ENCODE results near the gene LCN10.
A peak's percentile ranks its signal among the peaks of the same experiment; 100 is the strongest.

LCN10 gene

GRCh38 chr9:136748666-136749611, 6.2 kb upstream of the LCN10 start:
- Histone ChIP-seq H3K4me3 (ENCODE audit: insufficient read length, low read depth) (no peak overlapping the region), H3K27me3 (ENCODE audit: insufficient read depth, insufficient read length) (no peaks in the 10 kb centered on the region), H3K9ac (ENCODE audit: insufficient read length, low read depth) (peak overlapping the region; percentile 6), H3K4me1 (ENCODE audit: insufficient read depth, insufficient read length) (peaks cover 12% of the 10 kb centered on the region), H3K9me3 (ENCODE audit: insufficient read depth, low read length) (peaks cover 15% of the 10 kb centered on the region), H3K36me3 (ENCODE audit: insufficient read depth, insufficient read length, low read length) (no peaks in the 10 kb centered on the region)
- TF ChIP-seq SUZ12 (IDR thresholded peaks at IDR 0.05; ENCODE audit: extremely low read depth, insufficient read depth, insufficient read length) (no peak), YY1 (IDR thresholded peaks at IDR 0.05; ENCODE audit: insufficient read depth, insufficient read length) (no peak), ZNF274 (IDR thresholded peaks at IDR 0.05; ENCODE audit: low read depth, low read length) (no peak)
- DNase-seq (ENCODE audit: low read depth, low spot score) = no peak

GRCh38 chr9:136748201-136748600, 5.5 kb upstream of the LCN10 start, which contains the start of gene LCN6:
TSS of gene LCN6 (minus strand) at chr9:136748525. CDS start at chr9:136748483, 42 bp downstream.
- Histone ChIP-seq H3K9ac (ENCODE audit: insufficient read length, low read depth) (peak within 1 kb of the TSS; percentile 25), H3K9me3 (ENCODE audit: insufficient read depth, low read length) (peaks cover 15% of the 10 kb centered on the region), H3K4me1 (ENCODE audit: insufficient read depth, insufficient read length) (peaks cover 9% of the 10 kb centered on the region), H3K36me3 (ENCODE audit: insufficient read depth, insufficient read length, low read length) (no peaks in the 10 kb centered on the region), H3K27me3 (ENCODE audit: insufficient read depth, insufficient read length) (no peaks in the 10 kb centered on the region), H3K4me3 (ENCODE audit: insufficient read length, low read depth) (no peak within 1 kb of the TSS)
- no peak for DNase-seq (ENCODE audit: low read depth, low spot score)
- TF ChIP-seq YY1 (IDR thresholded peaks at IDR 0.05; ENCODE audit: insufficient read depth, insufficient read length) (no peak), ZNF274 (IDR thresholded peaks at IDR 0.05; ENCODE audit: low read depth, low read length) (no peak), SUZ12 (IDR thresholded peaks at IDR 0.05; ENCODE audit: extremely low read depth, insufficient read depth, insufficient read length) (no peak)

DNA sequence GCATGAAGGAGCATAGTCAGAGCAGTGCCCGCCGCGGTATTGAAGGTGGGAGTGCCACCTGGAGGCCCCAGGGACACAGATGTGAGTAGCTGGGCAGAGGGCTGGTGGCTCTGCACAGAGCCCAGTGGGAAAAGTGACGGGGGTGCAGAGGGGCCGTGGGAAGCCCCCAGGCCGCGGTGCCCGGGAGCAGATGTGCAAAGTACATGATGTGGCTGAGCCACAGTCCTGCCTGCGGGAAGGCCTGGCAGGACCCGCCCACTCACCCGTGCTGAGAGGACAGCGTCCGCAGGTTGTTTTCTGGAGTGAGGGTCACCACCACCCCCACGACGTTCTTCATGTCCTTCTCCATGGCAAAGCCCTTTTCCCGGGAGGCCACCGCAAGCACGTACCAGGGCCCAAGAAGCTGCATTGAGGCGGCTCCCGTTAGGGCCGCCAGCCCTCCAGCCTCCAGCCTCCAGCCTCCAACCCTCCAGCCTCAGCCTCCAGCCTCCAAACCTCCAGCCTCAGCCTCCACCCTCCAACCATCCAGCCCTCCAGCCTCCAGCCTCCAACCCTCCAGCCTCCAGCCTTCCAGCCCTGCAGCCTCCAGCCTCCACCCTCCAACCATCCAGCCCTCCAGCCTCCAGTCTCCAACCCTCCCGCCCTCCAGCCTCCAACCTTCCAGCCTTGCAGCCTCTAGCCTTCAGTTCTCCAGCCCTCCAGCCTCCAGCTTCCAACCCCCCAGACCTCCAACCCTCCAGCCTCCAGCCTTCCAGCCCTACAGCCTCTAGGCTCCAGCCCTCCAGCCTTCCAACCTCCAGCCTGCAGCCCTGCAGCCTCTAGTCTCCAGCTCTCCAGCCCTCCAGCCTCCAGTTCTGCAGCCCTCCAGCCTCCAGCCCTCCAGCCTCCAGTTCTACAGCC, 4.7 kb upstream of the LCN10 start:
- Histone ChIP-seq H3K27me3 (ENCODE audit: insufficient read depth, insufficient read length) (no peaks in the 10 kb centered on the region), H3K4me1 (ENCODE audit: insufficient read depth, insufficient read length) (peaks cover 14% of the 10 kb centered on the region), H3K9ac (ENCODE audit: insufficient read length, low read depth) (no peak overlapping the region), H3K4me3 (ENCODE audit: insufficient read length, low read depth) (no peak overlapping the region), H3K36me3 (ENCODE audit: insufficient read depth, insufficient read length, low read length) (no peaks in the 10 kb centered on the region), H3K9me3 (ENCODE audit: insufficient read depth, low read length) (peaks cover 15% of the 10 kb centered on the region)
- TF ChIP-seq ZNF274 (IDR thresholded peaks at IDR 0.05; ENCODE audit: low read depth, low read length) = no peak
- TF ChIP-seq SUZ12 (IDR thresholded peaks at IDR 0.05; ENCODE audit: extremely low read depth, insufficient read depth, insufficient read length) = no peak
- TF ChIP-seq YY1 (IDR thresholded peaks at IDR 0.05; ENCODE audit: insufficient read depth, insufficient read length) = no peak
- no peak for DNase-seq (ENCODE audit: low read depth, low spot score)

GRCh38 chr9:136746621-136747020, 3.9 kb upstream of the LCN10 start:
- no peaks in the 10 kb centered on the region for H3K36me3 ChIP-seq (ENCODE audit: insufficient read depth, insufficient read length, low read length)
- H3K4me3 ChIP-seq (ENCODE audit: insufficient read length, low read depth) = no peak overlapping the region
- TF ChIP-seq YY1 (IDR thresholded peaks at IDR 0.05; ENCODE audit: insufficient read depth, insufficient read length) (no peak), ZNF274 (IDR thresholded peaks at IDR 0.05; ENCODE audit: low read depth, low read length) (no peak), SUZ12 (IDR thresholded peaks at IDR 0.05; ENCODE audit: extremely low read depth, insufficient read depth, insufficient read length) (no peak)
- H3K4me1 ChIP-seq (ENCODE audit: insufficient read depth, insufficient read length) = peaks cover 19% of the 10 kb centered on the region
- H3K27me3 ChIP-seq (ENCODE audit: insufficient read depth, insufficient read length) = no peaks in the 10 kb centered on the region
- peaks cover 7% of the 10 kb centered on the region for H3K9me3 ChIP-seq (ENCODE audit: insufficient read depth, low read length)
- no peak overlapping the region for H3K9ac ChIP-seq (ENCODE audit: insufficient read length, low read depth)
- DNase-seq (ENCODE audit: low read depth, low spot score) = no peak

DNA sequence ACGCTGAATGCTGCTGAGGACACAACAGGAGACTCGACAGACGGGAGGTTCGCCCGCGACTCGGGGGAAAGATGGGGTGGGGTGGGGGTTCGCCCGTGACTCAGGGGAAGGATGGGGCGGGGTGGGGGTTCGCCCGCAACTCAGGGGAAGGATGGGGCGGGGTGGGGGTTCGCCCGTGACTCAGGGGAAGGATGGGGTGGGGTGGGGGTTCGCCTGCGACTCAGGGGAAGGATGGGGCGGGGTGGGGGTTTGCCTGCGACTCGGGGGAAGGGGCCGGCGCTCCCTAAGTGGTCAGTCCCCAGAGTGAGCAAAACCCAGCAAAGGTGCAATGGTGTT, 3.4 kb upstream of the LCN10 start:
- H3K36me3 ChIP-seq (ENCODE audit: insufficient read depth, insufficient read length, low read length) = no peaks in the 10 kb centered on the region
- no peak overlapping the region for H3K4me3 ChIP-seq (ENCODE audit: insufficient read length, low read depth)
- H3K9ac ChIP-seq (ENCODE audit: insufficient read length, low read depth) = no peak overlapping the region
- no peaks in the 10 kb centered on the region for H3K27me3 ChIP-seq (ENCODE audit: insufficient read depth, insufficient read length)
- no peak for TF ChIP-seq ZNF274 (IDR thresholded peaks at IDR 0.05; ENCODE audit: low read depth, low read length)
- TF ChIP-seq SUZ12 (IDR thresholded peaks at IDR 0.05; ENCODE audit: extremely low read depth, insufficient read depth, insufficient read length) = no peak
- TF ChIP-seq YY1 (IDR thresholded peaks at IDR 0.05; ENCODE audit: insufficient read depth, insufficient read length) = no peak
- DNase-seq (ENCODE audit: low read depth, low spot score) = no peak
- peaks cover 24% of the 10 kb centered on the region for H3K4me1 ChIP-seq (ENCODE audit: insufficient read depth, insufficient read length)
- H3K9me3 ChIP-seq (ENCODE audit: insufficient read depth, low read length) = 0 out of 2 replicates have a peak, but pooled peaks cover 2% of the 10 kb centered on the region

DNA sequence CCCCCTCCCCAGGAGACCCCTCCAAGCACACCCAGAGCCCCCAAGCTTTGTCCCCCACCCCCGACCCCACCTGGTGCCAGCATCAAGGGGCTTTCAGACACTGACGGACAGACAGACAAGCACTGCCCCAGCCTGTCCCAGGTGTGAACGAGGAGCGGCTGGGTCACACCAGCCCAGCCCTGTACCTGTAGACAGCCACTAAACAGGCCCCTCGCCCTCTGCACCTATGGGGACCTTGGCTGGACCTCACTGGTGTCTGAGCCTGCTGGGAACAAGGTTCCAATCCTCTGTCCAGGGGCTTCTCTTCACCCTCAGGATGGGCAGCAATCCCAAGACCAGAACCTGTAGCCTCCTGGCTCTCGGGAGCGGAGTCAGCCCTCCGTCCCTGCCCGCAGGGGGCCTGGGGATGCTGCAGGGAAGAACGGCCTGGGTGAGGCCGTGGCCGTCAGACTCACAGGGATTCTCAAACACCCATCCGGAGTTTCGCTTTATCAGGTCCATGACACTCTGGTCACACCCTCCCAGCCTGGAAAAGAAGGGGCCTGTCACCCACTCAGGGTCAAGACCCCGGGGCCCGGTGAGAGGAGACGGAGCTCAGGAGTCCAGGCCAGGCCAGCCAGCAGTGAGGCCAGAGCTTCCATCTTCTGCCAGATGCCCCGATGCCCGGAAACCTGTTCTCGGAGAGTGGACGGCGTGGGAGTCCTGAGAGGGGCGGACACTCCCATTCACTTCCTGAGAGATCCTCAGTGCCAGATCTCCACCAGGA, 2.8 kb upstream of the LCN10 start:
- no peaks in the 10 kb centered on the region for H3K9me3 ChIP-seq (ENCODE audit: insufficient read depth, low read length)
- no peak overlapping the region for H3K9ac ChIP-seq (ENCODE audit: insufficient read length, low read depth)
- peaks cover 26% of the 10 kb centered on the region for H3K4me1 ChIP-seq (ENCODE audit: insufficient read depth, insufficient read length)
- H3K36me3 ChIP-seq (ENCODE audit: insufficient read depth, insufficient read length, low read length) = no peaks in the 10 kb centered on the region
- H3K4me3 ChIP-seq (ENCODE audit: insufficient read length, low read depth) = no peak overlapping the region
- TF ChIP-seq SUZ12 (IDR thresholded peaks at IDR 0.05; ENCODE audit: extremely low read depth, insufficient read depth, insufficient read length) (no peak), ZNF274 (IDR thresholded peaks at IDR 0.05; ENCODE audit: low read depth, low read length) (no peak), YY1 (IDR thresholded peaks at IDR 0.05; ENCODE audit: insufficient read depth, insufficient read length) (no peak)
- H3K27me3 ChIP-seq (ENCODE audit: insufficient read depth, insufficient read length) = no peaks in the 10 kb centered on the region
- no peak for DNase-seq (ENCODE audit: low read depth, low spot score)

Measured in NT2/D1 (cell line).